Neural cell (in vitro differentiated cells): ENCODE measurements around the gene ATG7. TPM values are rescaled to one million over a fixed set of nuclear protein-coding genes. Genes with fewer than 3 reads are reported as not detected.
"Not testable (repeated sequence)": the region's sequence is repeated elsewhere in the genome, so short reads cannot be mapped to it uniquely, and the experiment has no call there.

ENCODE experiments used
- H2AFZ ChIP-seq: fragments of 200-600, 300-800 bp; sonication (generic), shearing (Covaris generic); 2 replicates; pipeline ENCODE4 v1.6.0; 2014; ENCODE audit warnings: low read depth, mild to moderate bottlenecking, antibody characterized with exemption, low read length, moderate library complexity
- H3F3A ChIP-seq: fragments of 200-600 bp; shearing (Covaris generic); 2 replicates; pipeline ENCODE4 v1.6.1; 2016; ENCODE audit warnings: mild to moderate bottlenecking, moderate library complexity, mixed read lengths, antibody characterized with exemption, low read length; ENCODE audit not compliant: insufficient read depth, poor library complexity, severe bottlenecking
- H3K27ac ChIP-seq: fragments of 200-600, 300-800 bp; sonication (generic), shearing (Covaris generic); 2 replicates; pipeline ENCODE4 v1.5.1; 2014; ENCODE audit warnings: mild to moderate bottlenecking, low read length, moderate library complexity
- H3K27me3 ChIP-seq: fragments of 300-800, 200-600 bp; sonication (generic), shearing (Covaris generic); 2 replicates; pipeline ENCODE4 v1.6.0; 2014; ENCODE audit warnings: mild to moderate bottlenecking, low read depth, low read length, moderate library complexity; ENCODE audit not compliant: insufficient read depth
- H3K36me3 ChIP-seq: fragments of 300-800, 200-600 bp; sonication (generic), shearing (Covaris generic); 2 replicates; pipeline ENCODE4 v1.5.1; 2014; ENCODE audit warnings: mild to moderate bottlenecking, antibody characterized with exemption, low read length, moderate library complexity; ENCODE audit not compliant: insufficient read depth
- H3K4me2 ChIP-seq: fragments of 300-800, 200-600 bp; sonication (generic), shearing (Covaris generic); 2 replicates; pipeline ENCODE4 v1.6.0; 2014; ENCODE audit warnings: mild to moderate bottlenecking, low read length
- H3K4me3 ChIP-seq: fragments of 300-800, 200-600 bp; sonication (generic), shearing (Covaris generic); 2 replicates; pipeline ENCODE4 v1.5.1; 2014; ENCODE audit warnings: mild to moderate bottlenecking, low read length, moderate library complexity
- H3K79me2 ChIP-seq: fragments of 200-600 bp; shearing (Covaris generic); replicated peaks from 2 replicates; pipeline ENCODE4 v1.6.0; 2014; ENCODE audit warnings: mild to moderate bottlenecking, low read length, moderate library complexity; ENCODE audit not compliant: insufficient read depth
- H3K9ac ChIP-seq: fragments of 300-800, 200-600 bp; sonication (generic), shearing (Covaris generic); 2 replicates; pipeline ENCODE4 v1.6.1; 2016; ENCODE audit warnings: mild to moderate bottlenecking, low read length, mixed read lengths
- H3K9me2 ChIP-seq: fragments of 200-600 bp; shearing (Covaris generic); 2 replicates; pipeline ENCODE4 v1.6.1; 2016; ENCODE audit warnings: mild to moderate bottlenecking, low read length, mixed read lengths; ENCODE audit not compliant: insufficient read depth
- H3K9me3 ChIP-seq: fragments of 200-600, 300-800 bp; sonication (generic), shearing (Covaris generic); 2 replicates; pipeline ENCODE4 v1.6.1; 2016; ENCODE audit warnings: mild to moderate bottlenecking, mixed run types, low read length, moderate library complexity, mixed read lengths
- H4K20me1 ChIP-seq: fragments of 200-600 bp; shearing (Covaris generic); 2 replicates; pipeline ENCODE4 v1.6.1; 2016; ENCODE audit warnings: mild to moderate bottlenecking, mixed run types; ENCODE audit not compliant: insufficient read depth
- CTCF ChIP-seq: fragments of 450-650 bp; IDR thresholded peaks from 2 replicates; pipeline ENCODE4 v1.5.1; 2014; ENCODE audit warnings: antibody characterized with exemption, mild to moderate bottlenecking, moderate library complexity; ENCODE audit not compliant: poor library complexity, severe bottlenecking
- EP300 ChIP-seq: fragments of 450-650 bp; conservative IDR thresholded peaks from 2 replicates; pipeline ENCODE4 v1.6.1; 2014; ENCODE audit warnings: antibody characterized with exemption, mild to moderate bottlenecking, moderate library complexity; ENCODE audit not compliant: poor library complexity, severe bottlenecking
- EZH2 ChIP-seq: fragments of 200-600, 300-800 bp; shearing (Covaris generic), sonication (generic); IDR thresholded peaks from 2 replicates; pipeline ENCODE4 v1.6.1; 2014; ENCODE audit warnings: antibody characterized with exemption, low read length, borderline replicate concordance, mild to moderate bottlenecking; ENCODE audit not compliant: insufficient read depth, poor library complexity, severe bottlenecking
- MXI1 ChIP-seq: fragments of 450-650 bp; conservative IDR thresholded peaks from 2 replicates; pipeline ENCODE4 v1.6.1; 2014; ENCODE audit warnings: antibody characterized with exemption, mild to moderate bottlenecking; ENCODE audit not compliant: poor library complexity, severe bottlenecking
- POLR2AphosphoS5 ChIP-seq: IDR thresholded peaks from 2 replicates; pipeline ENCODE4 v1.6.1; 2012
- RAD21 ChIP-seq: fragments of 450-650 bp; conservative IDR thresholded peaks from 2 replicates; pipeline ENCODE4 v1.6.1; 2014; ENCODE audit warnings: antibody characterized with exemption, mild to moderate bottlenecking, moderate library complexity
- REST ChIP-seq: IDR thresholded peaks from 2 replicates; pipeline ENCODE4 v1.6.1; 2012; ENCODE audit warnings: borderline replicate concordance
- SMC3 ChIP-seq: fragments of 450-650 bp; conservative IDR thresholded peaks from 2 replicates; pipeline ENCODE4 v1.6.1; 2014; ENCODE audit warnings: antibody characterized with exemption, mild to moderate bottlenecking, moderate library complexity; ENCODE audit not compliant: poor library complexity
- TAF1 ChIP-seq: IDR thresholded peaks from 2 replicates; pipeline ENCODE4 v1.6.1; 2012; ENCODE audit warnings: low read depth
- polyA plus RNA-seq: library from polyadenylated mRNA; depleted of rRNA; stranded (reverse); fragments of >200 nt; gene quantifications from 2 replicates; pipeline ENCODE4 v1.2.3, GENCODE V29; 2014

ATG7 gene
- polyA plus RNA-seq, 1 donor from 2014 or later, result 28.8 TPM

DNA sequence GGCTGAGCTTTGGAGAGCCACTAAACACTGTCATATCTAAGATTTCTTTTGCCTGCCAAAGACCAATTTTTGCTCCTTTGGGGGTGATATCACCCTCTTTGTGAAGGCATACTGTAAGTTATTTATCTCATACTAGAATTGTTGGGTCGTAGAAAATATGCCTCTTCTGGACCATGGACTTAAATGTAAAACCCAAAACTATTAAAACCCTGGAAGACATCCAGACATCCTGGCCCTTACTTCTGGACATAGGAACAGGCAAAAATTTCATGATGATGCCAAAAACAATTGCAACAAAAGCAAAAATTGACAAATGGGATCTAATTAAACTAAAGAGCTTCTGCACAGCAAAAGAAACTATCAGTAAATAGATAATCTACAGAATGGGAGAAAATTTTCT, 172.2 kb downstream of the ATG7 start:
- no peak overlapping the region for H3K4me3 ChIP-seq
- no peaks in the 10 kb centered on the region for H3K9me2 ChIP-seq
- H3K79me2 ChIP-seq, result no peaks in the 10 kb centered on the region
- H4K20me1 ChIP-seq, result no peaks in the 10 kb centered on the region
- H3K4me2 ChIP-seq, result no peak overlapping the region
- no peaks in the 10 kb centered on the region for H3K27me3 ChIP-seq
- H3F3A ChIP-seq, result no peaks in the 10 kb centered on the region
- TF ChIP-seq SMC3 (no peak), REST (no peak), EZH2 (no peak), EP300 (no peak), TAF1 (no peak)
- no peak overlapping the region for H2AFZ ChIP-seq
- no peak overlapping the region for H3K27ac ChIP-seq
- H3K9me3 ChIP-seq, result no peaks in the 10 kb centered on the region
- H3K36me3 ChIP-seq, result no peaks in the 10 kb centered on the region
- no peak overlapping the region for H3K9ac ChIP-seq

GRCh38 chr3:11445193-11445592, 173.0 kb downstream of the ATG7 start:
- H3K36me3 ChIP-seq, H2AFZ ChIP-seq, H3K9me3 ChIP-seq, H3F3A ChIP-seq, H3K4me3 ChIP-seq, H3K27ac ChIP-seq, H3K9ac ChIP-seq, H4K20me1 ChIP-seq, H3K9me2 ChIP-seq, H3K4me2 ChIP-seq, H3K79me2 ChIP-seq, H3K27me3 ChIP-seq: not testable (repeated sequence)

- no peak overlapping the region for H2AFZ ChIP-seq
- no peaks in the 10 kb centered on the region for H3K9me3 ChIP-seq
- TF ChIP-seq EZH2, result no peak
- TF ChIP-seq EP300, result no peak
- no peak for TF ChIP-seq MXI1
- no peak for TF ChIP-seq REST
- no peak for TF ChIP-seq CTCF
- TF ChIP-seq RAD21, result no peak
- TF ChIP-seq TAF1, result no peak
- TF ChIP-seq SMC3, result no peak
- TF ChIP-seq POLR2AphosphoS5, result no peak
- H3K79me2 ChIP-seq, result no peaks in the 10 kb centered on the region
- no peaks in the 10 kb centered on the region for H4K20me1 ChIP-seq
- H3K9ac ChIP-seq, result no peak overlapping the region
- H3K27me3 ChIP-seq, result no peaks in the 10 kb centered on the region
- no peak overlapping the region for H3K4me2 ChIP-seq
- no peaks in the 10 kb centered on the region for H3K9me2 ChIP-seq
- no peaks in the 10 kb centered on the region for H3F3A ChIP-seq
- H3K36me3 ChIP-seq, result no peaks in the 10 kb centered on the region
- no peak overlapping the region for H3K27ac ChIP-seq
- no peak overlapping the region for H3K4me3 ChIP-seq
Measured at GRCh38 chr3:11445883-11446282, 173.7 kb downstream of the ATG7 start.
